ENCODE measurements around the gene IQCN.

DNA sequence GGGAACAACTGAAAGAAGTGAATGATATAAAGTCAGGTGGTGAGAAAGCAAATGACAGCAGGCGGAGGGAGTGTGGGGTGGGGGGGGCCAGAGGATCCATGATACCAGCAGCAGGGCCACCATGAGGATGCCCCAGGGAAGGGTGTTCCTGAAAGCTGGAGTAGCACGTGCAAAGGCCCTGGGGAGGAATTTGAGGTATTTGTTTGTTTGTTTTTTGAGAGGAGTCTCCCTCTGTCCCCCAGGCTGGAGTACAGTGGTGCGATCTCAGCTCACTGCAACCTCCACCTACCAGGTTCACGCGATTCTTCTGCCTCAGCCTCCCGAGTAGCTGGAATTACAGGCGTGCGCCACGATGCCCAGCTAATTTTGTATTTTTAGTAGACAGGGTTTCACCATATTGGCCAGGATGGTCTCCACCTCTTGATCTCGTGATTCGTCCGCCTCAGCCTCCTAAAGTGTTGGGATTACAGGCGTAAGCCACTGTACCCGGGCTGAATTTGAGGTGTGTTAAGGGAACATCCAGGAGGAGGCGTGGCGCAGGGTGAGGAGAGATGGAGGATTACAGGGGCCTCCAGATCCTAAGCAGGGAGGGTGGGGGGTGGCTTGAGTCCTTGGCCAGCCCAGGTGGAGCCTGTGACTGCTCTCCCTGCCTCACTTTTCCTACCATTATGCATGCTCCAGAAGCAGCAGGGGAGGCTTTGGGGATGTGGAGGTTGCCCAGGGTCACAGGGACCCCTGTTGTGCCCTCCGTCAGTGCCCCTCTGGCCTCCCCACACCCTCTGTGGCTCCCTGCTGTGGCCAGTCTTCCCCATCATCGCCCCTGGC is 19.6 kb upstream of the IQCN start:
- TF ChIP-seq POLR2AphosphoS5 (IDR thresholded peaks at IDR 0.05; ENCODE audit: low read depth, low read length) (no peak), POLR2A (IDR thresholded peaks at IDR 0.05; ENCODE audit: low read depth, low read length) (no peak), TAF1 (IDR thresholded peaks at IDR 0.05; ENCODE audit: borderline replicate concordance, low read depth, low read length) (no peak)

All from GM12892 (cell line).